Psoas muscle (tissue), 8 donors: ENCODE measurements around the gene BORCS8. TPM values are rescaled to one million over a fixed set of nuclear protein-coding genes. Genes with fewer than 3 reads are reported as not detected.

ENCODE experiments used
- ATAC-seq, 4 donors: fragments of 200-7000 bp; cut with Tn5 transposase; one replicate each; pipeline ENCODE4 v1.9.1; 2020; ENCODE audit warnings: moderate library complexity in 3 of 4, mild to moderate bottlenecking in 2 of 4
- DNase-seq, 2 donors: peaks; one replicate each; pipeline ENCODE4 v3.0.0-alpha.2; 2020
- H3K27ac ChIP-seq: fragments of 200-600 bp; one replicate; pipeline ENCODE4 v1.8.0; 2022
- H3K27me3 ChIP-seq, 3 donors: fragments of 200-600 bp in 1 of 3; one replicate each; pipeline versions ENCODE4 v1.6.1 to v1.8.0; 2013 to 2022; ENCODE audit warnings: low read length in 2 of 3, mild to moderate bottlenecking in 2 of 3, moderate library complexity in 1 of 3; ENCODE audit not compliant: insufficient read depth in 3 of 3
- H3K36me3 ChIP-seq, 2 donors: fragments of 200-600 bp in 1 of 2; one replicate each; pipeline versions ENCODE4 v1.6.1 to v1.8.0; 2013 to 2022; ENCODE audit warnings: low read depth in 1 of 2, mild to moderate bottlenecking in 1 of 2, moderate library complexity in 1 of 2; ENCODE audit not compliant: insufficient read depth in 1 of 2
- H3K4me1 ChIP-seq: fragments of 200-600 bp; one replicate; pipeline ENCODE4 v1.8.0; 2022
- H3K4me3 ChIP-seq: fragments of 200-600 bp; one replicate; pipeline ENCODE4 v1.8.0; 2022; ENCODE audit warnings: mild to moderate bottlenecking
- H3K9me3 ChIP-seq: fragments of 200-600 bp; one replicate; pipeline ENCODE4 v1.8.0; 2022
- CTCF ChIP-seq: fragments of 200-600 bp; IDR thresholded peaks from one replicate; pipeline ENCODE4 v1.8.0; 2022; ENCODE audit warnings: antibody characterized with exemption
- WGBS, 3 donors: extraction: QIAGEN DNeasy Blood & Tissue Kit; methylation state at CpG; one replicate each; pipeline versions ENCODE4 v1.1.6 to v1.1.7; 2013; 5-methylcytosine and 5-hydroxymethylcytosine counted together
- intact Hi-C, 2 donors: fragments of 100-400 bp; cut with DNase I; formaldehyde crosslinking; loops; one replicate each; pipeline versions ENCODE4 v1.11.0 to v1.14.2; 2022
- polyA plus RNA-seq, 3 donors: library from polyadenylated mRNA; stranded (reverse); fragments of 200-250 nt; gene quantifications; one replicate each; pipeline ENCODE4 v1.2.3, GENCODE V29; 2013
- total RNA-seq, 4 donors: library from RNA; stranded (reverse); fragmentation: NEBNext Ultra II Directional in 2 of 4; extraction: Animal tissue kit (Norgen Biotek cat#: 25700) in 2 of 4; gene quantifications; one replicate each; pipeline versions ENCODE4 v1.2.1 to v1.2.4, GENCODE V29; 2021 to 2023
- donor health status: healthy with polysubstance abuse.
- donor health status: DM: no; HTN: no; CAD: no; lungs with moderate emphysema.
- donor health status: Bipolar disorder and iron deficiency.
- donor health status: healthy.
- donor health status: DM: yes; HTN: yes; CAD: no.
- donor health status: DM: no; HTN: no; CAD: no.
- donor health status: DM: no; HTN: no; CAD: no.
- donor health status: DM: yes; HTN: yes; CAD: no.

Gene BORCS8
- total and polyA plus RNA-seq, 7 donors: 16.0 to 46.1 (median 25.2) TPM

- Histone ChIP-seq H3K4me3 (no peak overlapping the region), H3K36me3 (no peaks in the 10 kb centered on the region), H3K4me1 (no peaks in the 10 kb centered on the region), H3K27ac (no peak overlapping the region), H3K27me3 (peaks cover 0 to 61% (median 25%) of the 10 kb centered on the region in 3 donors), H3K9me3 (no peaks in the 10 kb centered on the region)
- ATAC-seq (no peak), DNase-seq (no peak)
- TF ChIP-seq CTCF: no peak
- WGBS, 3 donors: 7 to 12% (median 11%) methylated on average over 7 of the region's 7 CpGs
- intact Hi-C loops: no loop called here
These were observed 21.0 kb upstream of the BORCS8 start for GRCh38 chr19:19212916-19213315.

GRCh38 chr19:19211499-19212420, 19.8 kb upstream of the BORCS8 start, which contains the start of gene NCAN:
NCAN (plus strand) TSS chr19:19211958; CDS start chr19:19216954, 4,996 bp downstream.
- Histone ChIP-seq H3K27me3 (peaks cover 0 to 63% (median 24%) of the 10 kb centered on the region in 3 donors), H3K4me3 (no peak within 1 kb of the TSS), H3K36me3 (no peaks in the 10 kb centered on the region), H3K4me1 (no peaks in the 10 kb centered on the region), H3K27ac (no peak within 1 kb of the TSS), H3K9me3 (no peaks in the 10 kb centered on the region)
- no peak for DNase-seq
- WGBS, 3 donors: 7 to 8% (median 8%) methylated on average over 42 to 54 of the region's 54 CpGs
- ATAC-seq: no peak
- intact Hi-C loops: no loop called here
- TF ChIP-seq CTCF: no peak

GRCh38 chr19:19209372-19209771, 17.4 kb upstream of the BORCS8 start:
- no peak for ATAC-seq
- TF ChIP-seq CTCF: no peak
- no peaks in the 10 kb centered on the region for H3K4me1 ChIP-seq
- H3K4me3 ChIP-seq: no peak overlapping the region
- no peaks in the 10 kb centered on the region for H3K36me3 ChIP-seq
- intact Hi-C loops: no loop called here
- H3K9me3 ChIP-seq: no peaks in the 10 kb centered on the region
- WGBS, 3 donors: 34 to 39% (median 35%) methylated on average over 9 of the region's 9 CpGs
- H3K27me3 ChIP-seq: peaks cover 0 to 48% (median 22%) of the 10 kb centered on the region in 3 donors
- no peak for DNase-seq
- H3K27ac ChIP-seq: no peak overlapping the region

GRCh38 chr19:19207637-19208572, 16.0 kb upstream of the BORCS8 start:
- intact Hi-C loops: no loop called here
- ATAC-seq: no peak
- WGBS, 3 donors: 41 to 80% (median 45%) methylated on average over 4 to 8 of the region's 8 CpGs
- DNase-seq: no peak
- Histone ChIP-seq H3K27me3 (peaks cover 0 to 33% (median 16%) of the 10 kb centered on the region in 3 donors), H3K36me3 (no peaks in the 10 kb centered on the region), H3K4me3 (no peak overlapping the region), H3K9me3 (no peaks in the 10 kb centered on the region), H3K4me1 (peaks cover under 1% of the 10 kb centered on the region), H3K27ac (no peak overlapping the region)
- no peak for TF ChIP-seq CTCF
